NCI-H2107 treated with DMSO at 0.1 percent for 48 hours (cell line): Measurements from ENCODE around the gene MICALL1.

Experiments used
- DNase-seq: peaks from one replicate; lab custom pipeline; 2025; ENCODE audit not compliant: unreplicated experiment; lab: John Stamatoyannopoulos, UW

Gene MICALL1

GRCh38 chr22:37904572-37905533, 1.2 kb upstream of the MICALL1 start:
- DNase-seq = no peak

- DNase-seq = no peak
Measured at GRCh38 chr22:37906364-37907008, 389 bp downstream of the MICALL1 start.

- no peak for DNase-seq
Measured at GRCh38 chr22:37907036-37907954, 1.2 kb downstream of the MICALL1 start.

- DNase-seq = no peak
Measured at GRCh38 chr22:37909766-37910165, 3.7 kb downstream of the MICALL1 start.

GRCh38 chr22:37910890-37911672, 5.0 kb downstream of the MICALL1 start:
- DNase-seq = no peak

- DNase-seq = no peak
Measured at GRCh38 chr22:37911697-37912096, 5.6 kb downstream of the MICALL1 start.

GRCh38 chr22:37912171-37912570, 6.1 kb downstream of the MICALL1 start:
- DNase-seq = no peak

- no peak for DNase-seq
Measured at GRCh38 chr22:37913233-37913721, 7.2 kb downstream of the MICALL1 start.

GRCh38 chr22:37916311-37916710, 10.2 kb downstream of the MICALL1 start:
- DNase-seq = no peak

- DNase-seq = no peak
Measured at GRCh38 chr22:37917874-37918548, 11.9 kb downstream of the MICALL1 start.

- no peak for DNase-seq
Measured at GRCh38 chr22:37918580-37919270, 12.6 kb downstream of the MICALL1 start.

- DNase-seq = no peak
Measured at GRCh38 chr22:37920126-37920525, 14.0 kb downstream of the MICALL1 start.

- no peak for DNase-seq
Measured at GRCh38 chr22:37922191-37922590, 16.1 kb downstream of the MICALL1 start.

- DNase-seq = no peak
Measured at GRCh38 chr22:37923927-37924326, 17.8 kb downstream of the MICALL1 start.

GRCh38 chr22:37924386-37925065, 18.4 kb downstream of the MICALL1 start:
- no peak for DNase-seq

GRCh38 chr22:37925330-37925729, 19.2 kb downstream of the MICALL1 start:
- no peak for DNase-seq

GRCh38 chr22:37925767-37926166, 19.7 kb downstream of the MICALL1 start:
- no peak for DNase-seq

GRCh38 chr22:37926358-37926757, 20.3 kb downstream of the MICALL1 start:
- no peak for DNase-seq
